Measurements from ENCODE around the gene HOXC6.

The HOXC6 gene

GRCh38 chr12:54028314-54029201, at the start of gene HOXC6:
Gene HOXC6 (plus strand): TSS chr12:54028440. CDS start chr12:54028522, 82 bp downstream.
- DNase-seq (ENCODE audit: extremely low read depth in 1 of 2, low read depth in 1 of 2): no peak

GRCh38 chr12:53978477-53979356, 49.5 kb upstream of the HOXC6 start:
- DNase-seq (ENCODE audit: extremely low read depth in 1 of 2, low read depth in 1 of 2): no peak

- no peak for DNase-seq (ENCODE audit: extremely low read depth in 1 of 2, low read depth in 1 of 2)
Observed at GRCh38 chr12:53980104-53980801, 48.0 kb upstream of the HOXC6 start.

- no peak for DNase-seq (ENCODE audit: extremely low read depth in 1 of 2, low read depth in 1 of 2)
Observed at GRCh38 chr12:53980802-53981496, 47.3 kb upstream of the HOXC6 start.

GRCh38 chr12:53981634-53982565, 46.3 kb upstream of the HOXC6 start:
- no peak for DNase-seq (ENCODE audit: extremely low read depth in 1 of 2, low read depth in 1 of 2)

- DNase-seq (ENCODE audit: extremely low read depth in 1 of 2, low read depth in 1 of 2): no peak
Observed at GRCh38 chr12:53982648-53983567, 45.3 kb upstream of the HOXC6 start.

- no peak for DNase-seq (ENCODE audit: extremely low read depth in 1 of 2, low read depth in 1 of 2)
Observed at GRCh38 chr12:53983568-53983949, 44.7 kb upstream of the HOXC6 start.

- no peak for DNase-seq (ENCODE audit: extremely low read depth in 1 of 2, low read depth in 1 of 2)
Observed at GRCh38 chr12:53983950-53984572, 44.2 kb upstream of the HOXC6 start.

GRCh38 chr12:53984901-53985691, 43.1 kb upstream of the HOXC6 start, which contains the start of gene HOXC10:
Gene HOXC10 (plus strand): TSS chr12:53985146. CDS start chr12:53985260, 114 bp downstream.
- DNase-seq (ENCODE audit: extremely low read depth in 1 of 2, low read depth in 1 of 2): peak; percentile 56 to 65

GRCh38 chr12:53985692-53985993, 42.6 kb upstream of the HOXC6 start:
- DNase-seq (ENCODE audit: extremely low read depth in 1 of 2, low read depth in 1 of 2): no peak

- DNase-seq (ENCODE audit: extremely low read depth in 1 of 2, low read depth in 1 of 2): no peak
Observed at GRCh38 chr12:53985994-53986685, 42.1 kb upstream of the HOXC6 start.

- DNase-seq (ENCODE audit: extremely low read depth in 1 of 2, low read depth in 1 of 2): no peak
Observed at GRCh38 chr12:53986686-53987483, 41.4 kb upstream of the HOXC6 start.

GRCh38 chr12:53987787-53988230, 40.4 kb upstream of the HOXC6 start:
- DNase-seq (ENCODE audit: extremely low read depth in 1 of 2, low read depth in 1 of 2): no peak

- no peak for DNase-seq (ENCODE audit: extremely low read depth in 1 of 2, low read depth in 1 of 2)
Observed at GRCh38 chr12:53988541-53989226, 39.6 kb upstream of the HOXC6 start.
